Chondrocyte (in vitro differentiated cells): Measurements from ENCODE around the gene TMEM243. TPM values are rescaled to one million over a fixed set of nuclear protein-coding genes. Genes with fewer than 3 reads are reported as not detected.
A peak's percentile ranks its signal among the peaks of the same experiment; 100 is the strongest.

Experiments used
- DNase-seq: peaks from one replicate; pipeline ENCODE4 v3.0.0; 2021; ENCODE audit warnings: mixed read lengths, low spot score
- H3K27ac Mint-ChIP-seq: one replicate; pipeline ENCODE4 v1.8.0; 2021; ENCODE audit warnings: mild to moderate bottlenecking, moderate library complexity, mixed read lengths; ENCODE audit not compliant: unreplicated experiment
- H3K27me3 Mint-ChIP-seq: 2 replicates; pipeline ENCODE4 v1.8.0; 2021; ENCODE audit warnings: low read depth, mixed read lengths
- H3K36me3 Mint-ChIP-seq: 2 replicates; pipeline ENCODE4 v1.8.0; 2021; ENCODE audit warnings: low read depth, mixed read lengths
- H3K4me1 Mint-ChIP-seq: 2 replicates; pipeline ENCODE4 v1.8.0; 2021; ENCODE audit warnings: low read depth, mild to moderate bottlenecking, mixed read lengths
- H3K4me3 Mint-ChIP-seq: one replicate; pipeline ENCODE4 v1.8.0; 2021; ENCODE audit warnings: mild to moderate bottlenecking, moderate library complexity, mixed read lengths; ENCODE audit not compliant: unreplicated experiment
- H3K9me3 Mint-ChIP-seq: 2 replicates; pipeline ENCODE4 v1.8.0; 2021; ENCODE audit warnings: low read depth, mixed read lengths
- CTCF ChIP-seq: fragments of 200-600 bp; sonication (generic); IDR thresholded peaks from 2 replicates; pipeline ENCODE4 v1.5.0; 2021; ENCODE audit warnings: antibody characterized with exemption, mild to moderate bottlenecking, moderate library complexity
- total RNA-seq: library from RNA; stranded (reverse); gene quantifications from 3 replicates; pipeline ENCODE4 v1.2.1, GENCODE V29; 2021

The TMEM243 gene
- total RNA-seq, 1 donor from 2014 or later, result 22.5 TPM

GRCh38 chr7:87216701-87217508, 2.6 kb downstream of the TMEM243 start:
- H3K27me3 Mint-ChIP-seq, result no peaks in the 10 kb centered on the region
- no peak overlapping the region for H3K4me3 Mint-ChIP-seq
- H3K9me3 Mint-ChIP-seq, result no peaks in the 10 kb centered on the region
- no peaks in the 10 kb centered on the region for H3K36me3 Mint-ChIP-seq
- peak overlapping the region; percentile 11 for H3K27ac Mint-ChIP-seq
- DNase-seq, result no peak
- peaks cover 55% of the 10 kb centered on the region for H3K4me1 Mint-ChIP-seq
- TF ChIP-seq CTCF, result no peak

GRCh38 chr7:87215046-87215445, 4.5 kb downstream of the TMEM243 start:
- no peaks in the 10 kb centered on the region for H3K36me3 Mint-ChIP-seq
- no peak overlapping the region for H3K4me3 Mint-ChIP-seq
- H3K27me3 Mint-ChIP-seq, result no peaks in the 10 kb centered on the region
- peaks cover 48% of the 10 kb centered on the region for H3K4me1 Mint-ChIP-seq
- no peak overlapping the region for H3K27ac Mint-ChIP-seq
- no peak for DNase-seq
- no peaks in the 10 kb centered on the region for H3K9me3 Mint-ChIP-seq
- no peak for TF ChIP-seq CTCF

- no peak for TF ChIP-seq CTCF
- H3K9me3 Mint-ChIP-seq, result no peaks in the 10 kb centered on the region
- H3K27ac Mint-ChIP-seq, result no peak overlapping the region
- no peaks in the 10 kb centered on the region for H3K27me3 Mint-ChIP-seq
- DNase-seq, result no peak
- H3K4me1 Mint-ChIP-seq, result peaks cover 44% of the 10 kb centered on the region
- no peaks in the 10 kb centered on the region for H3K36me3 Mint-ChIP-seq
- no peak overlapping the region for H3K4me3 Mint-ChIP-seq
These were observed 5.7 kb downstream of the TMEM243 start for GRCh38 chr7:87213811-87214210.

GRCh38 chr7:87213252-87213651, 6.3 kb downstream of the TMEM243 start:
- TF ChIP-seq CTCF, result no peak
- peaks cover 39% of the 10 kb centered on the region for H3K4me1 Mint-ChIP-seq
- H3K4me3 Mint-ChIP-seq, result no peak overlapping the region
- no peak for DNase-seq
- no peak overlapping the region for H3K27ac Mint-ChIP-seq
- no peaks in the 10 kb centered on the region for H3K36me3 Mint-ChIP-seq
- H3K27me3 Mint-ChIP-seq, result no peaks in the 10 kb centered on the region
- no peaks in the 10 kb centered on the region for H3K9me3 Mint-ChIP-seq

- Mint-ChIP-seq H3K4me3 (no peak overlapping the region), H3K9me3 (no peaks in the 10 kb centered on the region), H3K27me3 (no peaks in the 10 kb centered on the region), H3K27ac (no peak overlapping the region), H3K36me3 (no peaks in the 10 kb centered on the region), H3K4me1 (peaks cover 31% of the 10 kb centered on the region)
- no peak for DNase-seq
- TF ChIP-seq CTCF, result no peak
These were observed 7.0 kb downstream of the TMEM243 start for GRCh38 chr7:87212498-87212897.
